HepG2 (cell line): ENCODE results near the gene TMEM44. TPM values are rescaled to one million over a fixed set of nuclear protein-coding genes. Genes with fewer than 3 reads are reported as not detected.
A peak's percentile ranks its signal among the peaks of the same experiment; 100 is the strongest.

Experiments used
- CCDC6 ChIP-seq: sonication (generic); formaldehyde crosslinking; IDR thresholded peaks from 2 replicates; pipeline ENCODE4 v1.8.1; 2022; ENCODE audit warnings: mild to moderate bottlenecking, missing genetic modification reagents, moderate library complexity
- GLI4 ChIP-seq: sonication (generic); formaldehyde crosslinking; IDR thresholded peaks from 2 replicates; pipeline ENCODE4 v1.5.1; 2020; ENCODE audit warnings: missing genetic modification reagents, mild to moderate bottlenecking, moderate library complexity, borderline replicate concordance
- JUN ChIP-seq: sonication (generic); formaldehyde crosslinking; IDR thresholded peaks from 2 replicates; pipeline ENCODE4 v1.4.0; 2020; ENCODE audit warnings: mild to moderate bottlenecking, missing genetic modification reagents
- KDM4B ChIP-seq: sonication (generic); formaldehyde crosslinking; IDR thresholded peaks from 2 replicates; pipeline ENCODE4 v1.4.0; 2020; ENCODE audit warnings: missing genetic modification reagents
- MYNN ChIP-seq: sonication (generic); formaldehyde crosslinking; IDR thresholded peaks from 2 replicates; pipeline ENCODE4 v1.4.0; 2020; ENCODE audit warnings: mild to moderate bottlenecking, low read depth, missing genetic modification reagents
- NFKB2 ChIP-seq: sonication (generic); formaldehyde crosslinking; IDR thresholded peaks from 2 replicates; pipeline ENCODE4 v1.4.0; 2020; ENCODE audit warnings: missing genetic modification reagents, borderline replicate concordance
- NFKBIZ ChIP-seq: IDR thresholded peaks from 2 replicates; pipeline ENCODE4 v1.6.1; 2018; ENCODE audit warnings: missing genetic modification reagents, missing compliant biosample characterization
- ONECUT2 ChIP-seq: sonication (generic); formaldehyde crosslinking; IDR thresholded peaks from 2 replicates; pipeline ENCODE4 v1.4.0; 2020; ENCODE audit warnings: missing genetic modification reagents
- PRMT3 ChIP-seq: sonication (generic); formaldehyde crosslinking; IDR thresholded peaks from 2 replicates; pipeline ENCODE4 v1.8.1; 2022; ENCODE audit warnings: low read depth, mild to moderate bottlenecking, moderate library complexity, missing genetic modification reagents, borderline replicate concordance
- SALL1 ChIP-seq: sonication (generic); formaldehyde crosslinking; IDR thresholded peaks from 2 replicates; pipeline ENCODE4 v1.8.0; 2022; ENCODE audit warnings: mild to moderate bottlenecking, missing genetic modification reagents
- YY1 ChIP-seq: IDR thresholded peaks from 2 replicates; pipeline ENCODE4 v1.6.1; 2011; ENCODE audit warnings: low read length, low read depth, moderate library complexity, mild to moderate bottlenecking; ENCODE audit not compliant: insufficient read depth, insufficient replicate concordance
- ZNF331 ChIP-seq: sonication (generic); formaldehyde crosslinking; IDR thresholded peaks from 2 replicates; pipeline ENCODE4 v1.4.0; 2020; ENCODE audit warnings: missing genetic modification reagents
- ZNF513 ChIP-seq: sonication (generic); formaldehyde crosslinking; conservative IDR thresholded peaks from 2 replicates; pipeline ENCODE4 v1.5.0; 2020; ENCODE audit warnings: missing genetic modification reagents
- ZNF550 ChIP-seq: sonication (generic); formaldehyde crosslinking; IDR thresholded peaks from 2 replicates; pipeline ENCODE4 v1.4.0; 2020; ENCODE audit warnings: mild to moderate bottlenecking, missing genetic modification reagents, borderline replicate concordance
- ZNF558 ChIP-seq: sonication (generic); formaldehyde crosslinking; IDR thresholded peaks from 2 replicates; pipeline ENCODE4 v1.9.0; 2022; ENCODE audit warnings: mild to moderate bottlenecking, missing genetic modification reagents, borderline replicate concordance
- ZNF570 ChIP-seq: sonication (generic); formaldehyde crosslinking; IDR thresholded peaks from 2 replicates; pipeline ENCODE4 v1.4.0; 2020; ENCODE audit warnings: mild to moderate bottlenecking, missing genetic modification reagents, borderline replicate concordance
- ZNF672 ChIP-seq: sonication (generic); formaldehyde crosslinking; IDR thresholded peaks from 2 replicates; pipeline ENCODE4 v1.8.1; 2022; ENCODE audit warnings: missing genetic modification reagents
- ZNF737 ChIP-seq: sonication (generic); formaldehyde crosslinking; IDR thresholded peaks from 2 replicates; pipeline ENCODE4 v1.5.0; 2020; ENCODE audit warnings: missing genetic modification reagents, mild to moderate bottlenecking, borderline replicate concordance
- ZNF883 ChIP-seq: sonication (generic); formaldehyde crosslinking; IDR thresholded peaks from 2 replicates; pipeline ENCODE4 v1.5.1; 2020; ENCODE audit warnings: mild to moderate bottlenecking, missing genetic modification reagents; ENCODE audit errors: not compliant biosample characterization
- ZSCAN25 ChIP-seq: sonication (generic); formaldehyde crosslinking; IDR thresholded peaks from 2 replicates; pipeline ENCODE4 v1.8.0; 2022; ENCODE audit warnings: mild to moderate bottlenecking, missing genetic modification reagents
- ZSCAN9 ChIP-seq: IDR thresholded peaks from 2 replicates; pipeline ENCODE4 v1.6.1; 2016; ENCODE audit warnings: borderline replicate concordance
- polyA plus RNA-seq, 8 experiments: library from polyadenylated mRNA; depleted of rRNA in 3 of 8; stranded (reverse) in 7 of 8; unstranded in 1 of 8; fragments of >200 nt; fragmentation: Illumina TruSeq in 4 of 8; extraction: Trizol in 4 of 8; gene quantifications; 2 replicates each; pipeline versions ENCODE4 v1.2.1 to v1.2.3, GENCODE V29; 2011 to 2016; ENCODE audit warnings: low read depth in 4 of 8, missing spikeins in 1 of 8, mixed read lengths in 1 of 8; ENCODE audit not compliant: insufficient read depth in 1 of 8
- total RNA-seq, 5 experiments: library from RNA; depleted of rRNA; stranded (reverse); fragments of >200 nt; fragmentation: Illumina TruSeq; extraction: Trizol; gene quantifications; 2 replicates each; pipeline ENCODE4 v1.2.3, GENCODE V29; 2016; ENCODE audit warnings: low read depth in 1 of 5

The TMEM44 gene
- total and polyA plus RNA-seq, 2 of the 13 experiments (the other 11 are each of a cell fraction or from before 2014, with no cell fraction given) = 7.3 to 13.8 TPM

DNA sequence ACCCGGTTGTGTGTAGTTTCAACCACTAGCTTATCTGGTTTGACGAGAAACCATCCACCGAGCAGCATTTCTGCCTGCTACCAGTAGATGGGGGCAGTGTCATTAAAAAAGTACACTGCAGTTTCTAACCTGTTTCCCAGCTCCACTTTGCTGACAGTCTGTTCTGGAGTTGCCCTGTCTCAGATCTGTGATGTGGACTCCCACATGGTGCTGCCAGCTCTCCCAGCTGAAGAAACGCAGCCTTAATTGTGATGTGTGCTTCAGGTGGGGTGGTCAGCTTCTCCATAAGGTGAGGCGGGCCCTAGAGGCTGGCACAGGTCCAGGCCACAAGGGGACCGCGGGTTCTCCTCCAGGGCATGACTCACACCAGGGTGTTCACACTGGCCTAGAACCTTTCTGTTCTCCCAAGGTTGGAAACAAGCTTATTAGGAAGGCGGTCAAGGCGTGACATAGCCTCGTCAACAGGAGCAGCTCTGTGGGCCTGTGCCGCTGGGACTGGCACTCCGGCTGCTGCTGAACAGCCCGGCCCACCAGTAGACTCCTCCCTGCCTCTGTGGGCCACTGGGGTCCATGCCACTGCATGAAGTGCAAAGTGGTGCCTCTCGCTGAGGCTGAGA, 49.6 kb upstream of the TMEM44 start (continued):
- TF ChIP-seq ZNF513 (CRISPR knock-in tag) (peak; percentile 42; the same call in 1 of the 2 replicates), ZNF672 (CRISPR knock-in tag) (no peak), YY1 (no peak), ZNF883 (CRISPR knock-in tag) (peak; percentile 65), ZNF570 (no peak), NFKBIZ (no peak), JUN (0 out of 2 replicates have a peak, but pooled peaks have one; percentile 29), ZNF558 (CRISPR knock-in tag) (no peak), ZSCAN9 (CRISPR knock-in tag) (no peak; the same call in 1 of the 2 replicates), ONECUT2 (no peak), CCDC6 (no peak), ZNF331 (CRISPR knock-in tag) (no peak; the same call in 1 of the 2 replicates), SALL1 (CRISPR knock-in tag) (peak; percentile 57; the same call in 1 of the 2 replicates), MYNN (no peak), NFKB2 (CRISPR knock-in tag) (peak; percentile 55; the same call in 1 of the 2 replicates), GLI4 (0 out of 2 replicates have a peak, but pooled peaks have one; percentile 52), ZNF737 (CRISPR knock-in tag) (no peak), PRMT3 (no peak), ZSCAN25 (CRISPR knock-in tag) (peak; percentile 60; the same call in 1 of the 2 replicates), KDM4B (CRISPR knock-in tag) (peak; percentile 47; the same call in 1 of the 2 replicates), ZNF550 (CRISPR knock-in tag) (no peak)
